GM13977 (cell line): ENCODE data around the gene BLZF1.
A peak's percentile ranks its signal among the peaks of the same experiment; 100 is the strongest.
"Not testable (repeated sequence)": the region's sequence is repeated elsewhere in the genome, so short reads cannot be mapped to it uniquely, and the experiment has no call there.

ENCODE experiments used
- DNase-seq: peaks from one replicate; pipeline ENCODE4 v3.0.0; 2012; ENCODE audit warnings: low spot score
- CTCF ChIP-seq: IDR thresholded peaks from 2 replicates; pipeline ENCODE4 v1.5.1; 2012; ENCODE audit warnings: mild to moderate bottlenecking, control low read depth; ENCODE audit not compliant: insufficient read depth; ENCODE audit errors: extremely low read depth, missing control alignments
- in situ Hi-C: fragments of 300-500 bp; cut with MboI; formaldehyde crosslinking; loops from one replicate; pipeline ENCODE4 v1.12.0; 2022; ENCODE audit warnings: low sequenced_read_pairs, low pct_unique_long_range_greater_than_20kb, mixed read lengths, inconsistent platforms; ENCODE audit not compliant: unreplicated experiment

Gene BLZF1

GRCh38 chr1:169381162-169381561, 13.2 kb downstream of the BLZF1 start:
- TF ChIP-seq CTCF: no peak
- in situ Hi-C loops: no loop called here
- DNase-seq: no peak

GRCh38 chr1:169383449-169383848, 15.5 kb downstream of the BLZF1 start:
- no peak for TF ChIP-seq CTCF
- in situ Hi-C loops: no loop called here
- no peak for DNase-seq

- no peak for TF ChIP-seq CTCF
- in situ Hi-C loops: no loop called here
- DNase-seq: no peak
Measured at GRCh38 chr1:169387399-169387798, 19.4 kb downstream of the BLZF1 start.

- in situ Hi-C loops: no loop called here
- peak; percentile 18 for DNase-seq
- no peak for TF ChIP-seq CTCF
Measured at GRCh38 chr1:169390303-169390702, 22.3 kb downstream of the BLZF1 start.

GRCh38 chr1:169392406-169392805, 24.4 kb downstream of the BLZF1 start:
- no peak for DNase-seq
- no peak for TF ChIP-seq CTCF
- in situ Hi-C loops: no loop called here

GRCh38 chr1:169395955-169396354, 28.0 kb downstream of the BLZF1 start:
- in situ Hi-C loops: no loop called here
- DNase-seq: no peak
- no peak for TF ChIP-seq CTCF

- in situ Hi-C loops, DNase-seq: not testable (repeated sequence)
Measured at GRCh38 chr1:169402578-169402977, 34.6 kb downstream of the BLZF1 start.

GRCh38 chr1:169408340-169408739, 40.3 kb downstream of the BLZF1 start:
- in situ Hi-C loops, DNase-seq: not testable (repeated sequence)
